Activated CD4-positive, alpha-beta T cell treated with anti-CD3 and anti-CD28 coated beads, Interleukin-2, amount 50 U/mL, for 24 hours (primary cell): ENCODE measurements around the gene UNC50.
A peak's percentile ranks its signal among the peaks of the same experiment; 100 is the strongest.

Experiments used
- DNase-seq, 2 donors: peaks; one replicate each; pipeline ENCODE4 v3.0.0-alpha.2; 2020; ENCODE audit warnings: low read depth in 1 of 2, low spot score in 1 of 2

The UNC50 gene

GRCh38 chr2:98608962-98609604 lies 694 bp downstream of the UNC50 start:
- DNase-seq, result no peak

GRCh38 chr2:98614024-98614739 lies 5.8 kb downstream of the UNC50 start:
- no peak for DNase-seq

DNA sequence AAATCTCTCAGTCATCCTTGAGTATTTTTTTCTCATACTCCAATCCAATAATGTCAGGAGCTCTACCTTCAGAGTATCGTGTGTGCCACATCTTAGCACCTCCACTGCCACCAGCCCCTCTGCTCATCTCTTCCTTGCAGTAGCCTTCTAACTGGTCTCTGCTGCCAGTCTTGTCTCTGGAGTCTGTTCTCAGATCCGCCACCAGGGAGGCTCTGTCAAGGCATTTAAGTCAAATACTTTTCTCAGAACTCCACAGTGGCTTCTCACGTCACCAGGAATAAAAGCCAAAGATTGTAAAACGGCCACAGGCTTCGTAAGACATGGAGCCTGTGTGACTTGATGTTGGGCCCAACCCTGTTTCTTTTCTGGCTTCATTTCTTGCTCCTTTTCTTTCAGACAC lies 7.1 kb downstream of the UNC50 start:
- no peak for DNase-seq

DNA sequence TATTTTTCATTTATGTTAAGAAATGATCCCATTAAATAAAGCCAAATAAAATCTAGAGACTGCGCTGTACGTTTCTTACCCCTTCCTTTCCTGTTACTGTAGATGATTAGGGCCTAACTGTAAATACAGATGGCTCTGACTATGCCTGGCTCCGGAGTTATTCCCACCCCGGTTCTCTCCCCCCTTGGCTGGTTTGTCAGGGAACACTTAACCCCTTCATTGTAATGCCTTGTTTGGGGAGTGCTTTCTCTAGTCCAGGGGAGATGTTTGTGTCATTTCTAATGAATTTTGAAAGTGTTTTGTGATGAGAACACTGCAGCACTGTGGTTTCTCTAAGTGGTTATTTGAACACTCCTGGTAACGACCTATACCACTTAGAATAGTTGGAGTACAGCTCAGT lies 8.8 kb downstream of the UNC50 start:
- DNase-seq, result no peak

GRCh38 chr2:98623657-98624056 lies 15.3 kb downstream of the UNC50 start:
- DNase-seq, result no peak

DNA sequence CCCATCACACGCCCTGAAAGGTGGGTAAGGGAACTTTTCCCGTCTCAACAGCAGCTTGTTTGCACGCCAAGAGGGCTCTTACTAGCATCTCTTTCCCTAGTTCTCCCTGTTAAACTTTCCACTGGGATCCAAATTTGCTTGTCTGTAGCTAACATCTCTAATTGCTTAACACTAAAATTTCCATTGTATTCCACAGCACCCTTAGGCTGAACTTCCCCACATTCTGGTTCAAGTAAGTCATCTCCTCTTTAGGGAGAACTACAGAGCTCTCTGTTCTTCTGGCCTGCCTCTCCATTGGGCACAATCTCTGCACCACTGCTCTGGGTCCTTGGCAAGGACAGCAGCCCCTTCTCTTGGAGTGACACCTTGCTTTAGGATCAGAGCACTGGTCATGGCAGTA lies 24.0 kb downstream of the UNC50 start:
- no peak for DNase-seq

DNA sequence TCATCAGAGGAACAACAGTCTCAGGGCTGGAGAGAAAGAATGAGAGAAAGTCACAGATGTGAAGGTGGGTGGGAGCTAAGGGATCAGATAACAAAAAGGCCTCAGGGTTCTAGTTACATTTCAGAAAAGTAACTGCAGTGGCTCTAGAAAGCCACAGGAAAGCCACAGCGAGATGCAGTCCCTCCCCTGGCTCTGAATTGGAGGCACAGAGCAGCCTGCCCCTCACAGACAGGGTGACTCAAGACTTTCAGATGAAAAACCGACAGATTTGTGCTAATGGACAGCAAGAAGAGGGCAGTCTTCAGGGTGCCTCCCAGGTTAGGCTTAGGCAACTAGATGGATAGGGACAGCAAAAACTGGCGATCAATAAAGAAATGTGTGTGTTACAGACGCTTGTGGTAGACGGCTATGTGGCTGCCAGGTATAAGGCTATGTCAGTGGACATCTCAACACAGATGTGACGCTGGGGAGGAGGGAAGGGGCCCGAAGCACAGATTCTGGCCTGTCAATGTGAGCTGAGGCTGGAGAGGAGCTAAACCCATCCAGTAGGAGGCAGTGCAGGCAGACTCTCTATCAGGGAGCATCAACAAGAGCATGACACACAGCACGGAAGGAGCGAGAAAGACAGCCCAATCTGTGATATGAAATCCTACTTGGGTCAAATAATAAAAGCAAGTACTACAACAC lies 26.2 kb downstream of the UNC50 start:
- DNase-seq, result peak; percentile 18 to 35

GRCh38 chr2:98637401-98638147 lies 29.2 kb downstream of the UNC50 start:
- peak in 1 of 2 donors; percentile 39 for DNase-seq

DNA sequence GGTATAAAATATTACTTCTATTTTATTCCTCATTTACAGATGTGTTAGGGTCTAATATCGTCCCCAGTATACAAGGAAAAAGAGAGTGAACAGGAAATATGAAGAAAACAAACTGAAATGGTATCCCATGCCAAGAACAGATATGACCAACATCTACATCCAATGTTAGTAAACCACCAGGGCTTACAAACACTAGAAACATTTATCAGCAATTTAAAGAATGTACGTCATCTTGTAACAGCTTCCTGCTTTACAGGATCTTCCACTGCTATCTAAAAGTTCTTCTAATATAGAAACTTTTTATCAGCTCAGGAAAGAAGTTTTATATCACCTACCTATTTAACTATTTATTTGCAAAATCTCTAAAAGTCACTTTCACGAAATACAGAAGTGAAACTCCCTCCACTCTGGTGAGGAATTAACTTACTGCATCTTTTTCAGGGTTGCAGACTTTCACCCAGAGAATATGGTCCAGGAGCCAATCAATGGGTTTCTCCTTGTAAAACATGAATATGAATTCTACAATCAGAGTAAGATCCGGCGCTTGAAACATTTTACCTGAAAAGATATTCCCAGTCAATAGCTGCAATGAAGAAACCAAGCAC lies 35.2 kb downstream of the UNC50 start:
- DNase-seq, result no peak

GRCh38 chr2:98647636-98648035 lies 39.2 kb downstream of the UNC50 start:
- DNase-seq, result no peak

DNA sequence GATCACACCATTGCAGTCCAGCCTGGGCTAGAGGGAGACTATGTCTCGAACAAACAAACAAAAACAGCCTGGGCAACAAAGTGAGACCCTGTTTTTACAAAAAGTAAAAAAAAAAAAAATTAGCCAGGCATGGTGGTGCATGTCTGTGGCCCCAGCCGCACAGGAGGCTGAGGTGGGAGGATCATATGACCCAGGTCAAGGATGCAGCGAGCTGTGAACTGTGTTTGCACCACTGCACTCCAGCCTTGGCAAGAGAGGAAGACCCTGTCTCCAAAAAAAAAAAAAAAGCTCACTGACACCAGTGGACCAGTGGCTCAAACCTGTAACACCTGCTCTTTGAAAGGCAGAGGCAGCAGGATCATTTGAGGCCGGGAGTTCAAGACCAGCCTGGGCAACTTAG lies 40.1 kb downstream of the UNC50 start:
- DNase-seq, result no peak

DNA sequence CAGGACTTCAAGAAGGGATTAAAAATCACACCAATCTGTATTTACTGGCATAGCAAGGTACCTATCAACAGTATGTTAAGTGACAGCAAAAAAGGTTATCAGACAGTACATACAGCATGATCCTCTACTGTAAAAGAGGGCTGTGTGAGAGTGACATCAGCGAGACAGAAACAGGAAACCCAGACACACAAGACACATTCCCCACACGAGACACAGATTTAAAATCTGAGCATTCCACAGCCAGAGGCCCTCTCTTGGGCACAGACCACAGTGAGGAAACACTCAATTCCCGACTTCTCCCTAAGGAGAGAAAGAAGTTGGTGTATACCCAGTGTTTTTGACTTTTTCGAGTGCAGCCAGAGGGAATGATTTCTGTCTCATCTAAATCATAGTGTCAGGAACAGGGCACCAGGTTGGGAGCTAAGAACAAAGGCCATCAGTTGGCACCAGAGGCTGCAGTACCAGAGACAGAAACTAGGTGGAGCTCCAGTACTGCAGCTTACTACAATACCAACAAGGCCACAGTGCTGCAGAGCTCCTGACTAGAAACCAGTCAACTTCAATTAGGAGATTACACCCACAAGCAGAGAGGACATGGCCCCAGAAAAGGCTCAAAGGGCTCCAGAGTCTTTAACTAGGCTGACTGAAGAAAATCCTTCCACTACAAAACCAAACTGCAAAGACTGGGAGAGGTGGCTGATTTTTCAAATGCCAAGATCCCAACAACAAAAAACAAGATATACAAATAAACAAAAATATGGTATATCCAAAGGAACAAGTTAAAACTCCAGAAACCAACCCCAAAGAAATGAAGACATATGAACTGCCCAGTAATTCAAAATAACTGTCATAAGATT lies 41.0 kb downstream of the UNC50 start:
- peak; percentile 73 to 81 for DNase-seq

DNA sequence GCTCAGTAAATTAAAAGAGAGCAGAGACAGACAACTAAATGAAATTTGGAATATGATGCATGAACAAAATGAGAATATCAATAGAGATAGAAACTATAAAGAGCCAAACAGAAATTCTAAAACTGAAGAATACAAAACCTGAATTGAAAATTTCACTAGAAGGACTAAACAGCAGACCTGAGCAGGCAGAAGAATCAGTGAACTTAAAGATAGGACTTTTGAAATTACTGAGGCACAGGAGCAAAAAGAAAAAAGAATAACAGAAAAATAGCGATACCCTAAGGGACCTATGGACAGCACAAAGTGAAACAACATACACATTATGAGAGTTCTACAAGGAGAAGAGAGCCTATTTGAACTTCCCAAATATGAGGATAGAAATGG lies 41.6 kb downstream of the UNC50 start:
- DNase-seq, result no peak

DNA sequence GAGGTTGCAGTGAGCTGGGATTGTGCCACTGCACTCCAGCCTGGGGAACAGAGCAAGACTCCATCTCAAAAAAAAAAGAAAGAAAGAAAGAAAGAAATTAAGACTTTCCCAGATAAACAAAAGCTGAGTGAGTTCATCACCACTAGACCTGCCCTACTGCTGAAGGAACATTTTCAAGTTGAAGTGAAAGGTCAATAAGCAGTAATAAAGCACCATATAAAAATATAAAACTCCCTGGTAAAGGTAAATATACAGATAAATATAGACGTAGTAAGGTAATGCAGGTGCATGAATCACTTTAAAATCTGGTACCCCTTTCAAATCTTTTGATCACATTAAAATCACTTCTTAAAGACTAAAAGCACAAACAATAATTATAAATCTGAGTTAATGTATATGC lies 42.6 kb downstream of the UNC50 start:
- DNase-seq, result no peak

DNA sequence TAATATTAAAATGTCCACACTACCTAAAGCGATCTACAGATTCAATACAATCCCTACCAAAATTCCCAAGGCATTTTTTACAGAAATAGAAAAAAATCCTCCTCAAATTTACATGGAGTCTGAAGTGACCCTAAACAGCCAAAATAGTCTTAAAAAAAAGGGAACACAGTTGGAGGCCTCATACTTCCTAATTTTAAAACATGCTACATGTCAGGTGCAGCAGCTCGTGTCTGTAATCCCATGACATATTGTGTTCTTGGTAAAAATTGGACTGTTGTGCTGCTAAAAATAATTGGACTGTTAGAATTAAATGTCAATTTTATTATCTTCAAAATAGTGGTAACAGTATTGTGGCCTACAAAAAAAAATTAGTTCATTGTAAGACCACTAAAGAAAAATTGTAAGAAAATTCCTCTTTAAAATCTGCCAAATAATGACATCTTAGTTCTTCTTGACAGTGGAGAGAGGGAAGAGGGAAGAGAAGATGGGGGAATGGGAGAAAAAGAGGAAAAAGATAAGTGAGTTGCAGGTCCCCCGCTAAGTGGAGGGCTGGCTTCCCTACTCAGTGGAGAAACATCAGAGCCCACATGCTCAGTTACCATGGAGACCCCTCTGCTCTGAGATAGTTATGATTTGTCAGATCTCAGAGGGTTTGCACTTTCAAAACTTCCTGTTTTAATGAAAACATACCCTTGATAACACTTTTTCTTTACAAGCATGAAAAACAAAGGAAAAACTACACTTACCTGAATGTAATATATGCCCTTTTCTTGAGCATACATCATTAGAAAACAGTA lies 46.5 kb downstream of the UNC50 start:
- DNase-seq, result no peak

DNA sequence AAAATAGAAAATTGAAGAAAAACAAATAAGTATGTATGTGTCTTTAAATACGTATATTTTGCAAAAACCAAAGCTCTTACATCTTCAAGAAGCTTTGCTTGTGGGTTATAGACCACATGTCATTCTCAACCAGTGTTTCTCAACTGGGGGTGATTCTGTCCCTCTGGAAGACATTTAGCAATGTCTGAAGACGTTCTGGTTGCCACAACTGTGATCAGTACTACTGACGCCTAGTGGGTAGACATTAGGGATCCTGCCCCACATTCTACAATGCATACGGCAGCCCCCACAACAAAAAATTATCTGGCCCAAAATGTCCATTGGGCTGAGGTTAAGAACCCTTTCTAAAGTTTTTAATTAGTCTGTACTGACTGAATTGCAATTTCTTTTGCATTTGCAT lies 48.4 kb downstream of the UNC50 start:
- DNase-seq, result peak in 1 of 2 donors; percentile 18

GRCh38 chr2:98658816-98659490 lies 50.6 kb downstream of the UNC50 start:
- no peak for DNase-seq

GRCh38 chr2:98659491-98659840 lies 51.1 kb downstream of the UNC50 start:
- DNase-seq, result peak in 1 of 2 donors; percentile 21

- no peak for DNase-seq
Measured at GRCh38 chr2:98663511-98664090, 55.2 kb downstream of the UNC50 start.
